ENCODE results near the gene BMPR1A. TPM values are rescaled to one million over a fixed set of nuclear protein-coding genes. Genes with fewer than 3 reads are reported as not detected.
"Not testable (repeated sequence)": the region's sequence is repeated elsewhere in the genome, so short reads cannot be mapped to it uniquely, and the experiment has no call there.

Gene BMPR1A
- total RNA-seq, 2 experiments from 2014 or later: 2.9 to 6.8 TPM

- H3K4me1 Mint-ChIP-seq (ENCODE audit: low read depth): no peaks in the 10 kb centered on the region
- CTCF ChIA-PET: no interaction called here
- no peak overlapping the region for H3K27ac Mint-ChIP-seq
- H3K4me3 Mint-ChIP-seq: no peak overlapping the region
- H3K9me3 Mint-ChIP-seq: no peaks in the 10 kb centered on the region
- intact Hi-C loops (cut with micrococcal nuclease): no loop called here
- DNase-seq: no peak
- no peaks in the 10 kb centered on the region for H3K27me3 Mint-ChIP-seq (ENCODE audit: low read depth)
- no peaks in the 10 kb centered on the region for H3K36me3 Mint-ChIP-seq (ENCODE audit: low read depth)
Observed at GRCh38 chr10:86863484-86863842, 107.0 kb downstream of the BMPR1A start.

DNA sequence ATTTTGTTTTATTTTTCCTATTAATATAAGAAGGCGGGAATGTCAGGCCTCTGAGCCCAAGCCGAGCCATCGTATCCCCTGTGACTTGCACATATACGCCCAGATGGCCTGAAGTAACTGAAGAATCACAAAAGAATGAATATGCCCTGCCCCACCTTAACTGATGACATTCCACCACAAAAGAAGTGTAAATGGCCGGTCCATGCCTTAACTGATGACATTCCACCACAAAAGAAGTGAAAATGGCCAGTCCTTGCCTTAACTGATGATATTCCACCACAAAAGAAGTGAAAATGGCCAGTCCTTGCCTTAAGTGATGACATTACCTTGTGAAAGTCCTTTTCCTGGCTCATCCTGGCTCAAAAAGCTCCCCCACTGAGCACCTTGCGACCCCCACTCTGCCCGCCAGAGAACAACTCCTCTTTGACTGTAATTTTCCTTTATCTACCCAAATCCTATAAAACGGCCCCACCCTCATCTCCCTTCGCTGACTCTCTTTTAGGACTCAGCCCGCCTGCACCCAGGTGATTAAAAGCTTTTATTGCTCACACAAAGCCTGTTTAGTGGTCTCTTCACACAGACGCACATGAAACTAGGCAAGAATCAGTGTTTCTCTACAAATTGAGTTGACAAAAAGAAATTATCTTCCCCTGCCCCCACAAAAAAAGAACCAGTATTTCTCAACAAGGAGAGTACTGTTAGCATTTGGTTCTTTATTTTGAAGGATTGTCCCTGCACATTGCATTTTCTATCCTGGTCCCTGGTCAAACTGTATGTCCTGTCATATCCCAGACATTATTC lies 108.8 kb downstream of the BMPR1A start:
- CTCF ChIA-PET: interaction anchor here (0.6 kb wide), 2 partner anchors 74 to 109 kb away, joined by 3 to 4 read pairs; no protein-coding TSS in a partner anchor

DNA sequence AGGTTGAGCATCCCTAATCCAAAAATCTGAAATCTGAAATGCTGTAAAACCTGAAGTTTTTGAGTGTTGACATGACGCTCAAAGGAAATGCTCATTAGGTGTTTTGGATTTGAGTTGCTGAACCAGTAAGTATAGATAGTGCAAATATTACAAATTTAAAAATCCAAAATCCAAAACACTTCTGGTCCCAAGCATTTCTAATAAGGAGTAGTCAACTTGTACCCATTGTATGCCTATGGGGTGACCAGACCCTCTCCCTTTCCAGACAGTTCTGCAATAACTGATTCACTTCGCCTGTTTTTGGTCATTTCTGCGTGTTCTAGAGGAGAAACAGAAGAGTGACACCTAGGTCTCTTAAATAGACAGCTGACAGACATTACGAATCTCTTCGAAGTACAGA lies 110.7 kb downstream of the BMPR1A start:
- intact Hi-C loops (cut with micrococcal nuclease): no loop called here
- Mint-ChIP-seq H3K9me3 (no peaks in the 10 kb centered on the region), H3K36me3 (ENCODE audit: low read depth) (no peaks in the 10 kb centered on the region), H3K27ac (no peak overlapping the region), H3K27me3 (ENCODE audit: low read depth) (no peaks in the 10 kb centered on the region), H3K4me1 (ENCODE audit: low read depth) (no peaks in the 10 kb centered on the region), H3K4me3 (no peak overlapping the region)
- DNase-seq: no peak
- CTCF ChIA-PET: no interaction called here

More for the DNA sequence above, 108.8 kb downstream of the BMPR1A start:
- H3K27me3 Mint-ChIP-seq (ENCODE audit: low read depth); DNase-seq; H3K9me3 Mint-ChIP-seq; H3K4me1 Mint-ChIP-seq (ENCODE audit: low read depth); H3K36me3 Mint-ChIP-seq (ENCODE audit: low read depth); H3K4me3 Mint-ChIP-seq; intact Hi-C loops (cut with micrococcal nuclease); H3K27ac Mint-ChIP-seq: not testable (repeated sequence)

GRCh38 chr10:86868353-86868752 lies 111.9 kb downstream of the BMPR1A start:
- no peak overlapping the region for H3K4me3 Mint-ChIP-seq

GRCh38 chr10:86870679-86871078 lies 114.3 kb downstream of the BMPR1A start:
- H3K36me3 Mint-ChIP-seq (ENCODE audit: low read depth): no peaks in the 10 kb centered on the region
- no peaks in the 10 kb centered on the region for H3K4me1 Mint-ChIP-seq (ENCODE audit: low read depth)
- no peak overlapping the region for H3K27ac Mint-ChIP-seq
- no peaks in the 10 kb centered on the region for H3K27me3 Mint-ChIP-seq (ENCODE audit: low read depth)
- no peaks in the 10 kb centered on the region for H3K9me3 Mint-ChIP-seq
- intact Hi-C loops (cut with micrococcal nuclease): no loop called here
- no peak overlapping the region for H3K4me3 Mint-ChIP-seq
- DNase-seq: no peak
- CTCF ChIA-PET: no interaction called here

More at GRCh38 chr10:86868353-86868752, 111.9 kb downstream of the BMPR1A start:
- intact Hi-C loops (cut with micrococcal nuclease): no loop called here
- Mint-ChIP-seq H3K36me3 (ENCODE audit: low read depth) (no peaks in the 10 kb centered on the region), H3K4me1 (ENCODE audit: low read depth) (no peaks in the 10 kb centered on the region), H3K27ac (no peak overlapping the region), H3K9me3 (no peaks in the 10 kb centered on the region), H3K27me3 (ENCODE audit: low read depth) (no peaks in the 10 kb centered on the region)
- no peak for DNase-seq
- CTCF ChIA-PET: no interaction called here

GRCh38 chr10:86871563-86872183 lies 115.3 kb downstream of the BMPR1A start:
- no peak for DNase-seq
- intact Hi-C loops (cut with micrococcal nuclease): no loop called here
- CTCF ChIA-PET: no interaction called here
- H3K4me1 Mint-ChIP-seq (ENCODE audit: low read depth): no peaks in the 10 kb centered on the region
- no peaks in the 10 kb centered on the region for H3K36me3 Mint-ChIP-seq (ENCODE audit: low read depth)
- H3K4me3 Mint-ChIP-seq: no peak overlapping the region
- H3K27ac Mint-ChIP-seq: no peak overlapping the region
- H3K27me3 Mint-ChIP-seq (ENCODE audit: low read depth): no peaks in the 10 kb centered on the region
- no peaks in the 10 kb centered on the region for H3K9me3 Mint-ChIP-seq

DNA sequence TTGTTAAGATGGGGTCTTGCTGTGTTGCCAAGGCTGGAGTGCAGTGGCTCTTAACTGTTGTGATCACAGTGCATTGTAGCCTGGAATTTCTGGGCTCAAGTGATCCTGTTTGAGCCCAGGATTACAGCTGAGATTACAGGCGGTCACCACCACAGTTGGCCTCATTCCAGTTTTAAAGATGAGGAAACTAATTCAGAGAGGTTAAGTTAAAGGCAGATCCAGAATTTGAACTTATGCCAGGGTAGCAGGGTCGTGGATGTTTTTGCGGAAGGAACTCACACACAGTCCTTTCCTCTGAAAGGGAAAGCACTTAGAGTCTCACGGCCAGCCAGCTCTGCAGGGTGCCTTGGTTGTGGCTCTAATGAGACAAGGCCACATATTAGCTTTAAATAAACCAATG lies 116.3 kb downstream of the BMPR1A start:
- Mint-ChIP-seq H3K4me1 (ENCODE audit: low read depth) (no peaks in the 10 kb centered on the region), H3K9me3 (no peaks in the 10 kb centered on the region), H3K4me3 (no peak overlapping the region), H3K36me3 (ENCODE audit: low read depth) (no peaks in the 10 kb centered on the region), H3K27ac (no peak overlapping the region), H3K27me3 (ENCODE audit: low read depth) (no peaks in the 10 kb centered on the region)
- DNase-seq: no peak
- intact Hi-C loops (cut with micrococcal nuclease): no loop called here
- CTCF ChIA-PET: no interaction called here

GRCh38 chr10:86876748-86877147 lies 120.3 kb downstream of the BMPR1A start:
- CTCF ChIA-PET: no interaction called here
- H3K9me3 Mint-ChIP-seq: no peaks in the 10 kb centered on the region
- no peaks in the 10 kb centered on the region for H3K36me3 Mint-ChIP-seq (ENCODE audit: low read depth)
- no peaks in the 10 kb centered on the region for H3K4me1 Mint-ChIP-seq (ENCODE audit: low read depth)
- no peak for DNase-seq
- H3K27me3 Mint-ChIP-seq (ENCODE audit: low read depth): no peaks in the 10 kb centered on the region
- H3K4me3 Mint-ChIP-seq: no peak overlapping the region
- intact Hi-C loops (cut with micrococcal nuclease): no loop called here
- no peak overlapping the region for H3K27ac Mint-ChIP-seq

DNA sequence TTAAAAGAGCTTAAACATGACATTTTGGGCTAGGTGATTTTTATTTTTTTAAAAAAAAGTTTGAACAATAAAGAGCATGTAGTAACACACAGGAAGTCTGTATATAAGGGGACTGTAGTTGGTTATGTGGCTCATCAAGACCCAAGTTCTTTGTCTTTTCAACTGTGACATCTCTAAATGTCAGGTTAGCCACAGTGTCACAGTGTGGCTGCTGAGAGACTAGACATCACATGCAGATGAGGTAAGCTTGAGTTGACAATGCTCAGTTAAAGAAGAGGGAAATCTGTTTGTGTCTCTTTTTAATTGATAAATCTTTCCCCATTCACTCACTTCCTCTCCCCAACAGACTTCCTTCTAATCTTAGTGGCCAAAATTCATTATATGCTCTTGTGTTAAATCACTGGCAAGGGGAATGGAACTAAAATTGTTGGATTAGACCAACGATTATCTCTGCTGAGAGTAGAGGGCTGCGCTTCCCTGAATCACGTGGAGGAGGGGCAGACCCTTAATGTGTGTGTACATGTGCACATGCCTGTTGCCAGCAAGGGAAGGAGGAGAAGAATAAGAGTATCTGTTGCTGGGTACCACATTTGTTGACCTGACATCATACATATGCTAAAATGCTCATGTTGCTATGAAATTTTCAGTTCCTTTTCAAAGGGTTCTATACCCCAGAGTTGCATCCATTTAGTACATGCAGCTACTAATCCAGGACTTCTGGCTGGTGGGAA lies 122.7 kb downstream of the BMPR1A start:
- Mint-ChIP-seq H3K4me1 (ENCODE audit: low read depth) (no peaks in the 10 kb centered on the region), H3K4me3 (no peak overlapping the region), H3K27me3 (ENCODE audit: low read depth) (no peaks in the 10 kb centered on the region), H3K9me3 (no peaks in the 10 kb centered on the region), H3K36me3 (ENCODE audit: low read depth) (no peaks in the 10 kb centered on the region), H3K27ac (no peak overlapping the region)
- DNase-seq: no peak
- CTCF ChIA-PET: no interaction called here
- intact Hi-C loops (cut with micrococcal nuclease): no loop called here

DNA sequence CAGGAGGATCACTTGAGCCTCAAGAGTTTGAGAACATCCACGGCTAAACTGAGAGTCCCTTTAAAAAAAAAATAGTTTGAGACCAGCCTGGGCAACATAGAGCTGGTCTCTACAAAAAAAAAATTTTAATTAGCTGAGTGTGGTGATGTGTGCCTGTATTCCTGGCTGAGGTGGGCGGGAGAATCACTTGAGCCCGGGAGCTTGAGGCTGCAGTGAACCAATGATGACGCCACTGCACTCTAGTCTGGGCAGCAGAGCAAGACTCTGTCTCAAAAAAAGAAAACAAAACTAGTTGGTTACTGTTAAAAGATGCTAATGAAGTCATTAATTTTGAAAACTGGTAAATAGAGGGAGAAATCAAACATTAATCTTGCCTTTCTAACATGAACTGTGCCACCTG lies 124.6 kb downstream of the BMPR1A start:
- CTCF ChIA-PET: no interaction called here
- intact Hi-C loops (cut with micrococcal nuclease): no loop called here
- no peak overlapping the region for H3K27ac Mint-ChIP-seq

DNA sequence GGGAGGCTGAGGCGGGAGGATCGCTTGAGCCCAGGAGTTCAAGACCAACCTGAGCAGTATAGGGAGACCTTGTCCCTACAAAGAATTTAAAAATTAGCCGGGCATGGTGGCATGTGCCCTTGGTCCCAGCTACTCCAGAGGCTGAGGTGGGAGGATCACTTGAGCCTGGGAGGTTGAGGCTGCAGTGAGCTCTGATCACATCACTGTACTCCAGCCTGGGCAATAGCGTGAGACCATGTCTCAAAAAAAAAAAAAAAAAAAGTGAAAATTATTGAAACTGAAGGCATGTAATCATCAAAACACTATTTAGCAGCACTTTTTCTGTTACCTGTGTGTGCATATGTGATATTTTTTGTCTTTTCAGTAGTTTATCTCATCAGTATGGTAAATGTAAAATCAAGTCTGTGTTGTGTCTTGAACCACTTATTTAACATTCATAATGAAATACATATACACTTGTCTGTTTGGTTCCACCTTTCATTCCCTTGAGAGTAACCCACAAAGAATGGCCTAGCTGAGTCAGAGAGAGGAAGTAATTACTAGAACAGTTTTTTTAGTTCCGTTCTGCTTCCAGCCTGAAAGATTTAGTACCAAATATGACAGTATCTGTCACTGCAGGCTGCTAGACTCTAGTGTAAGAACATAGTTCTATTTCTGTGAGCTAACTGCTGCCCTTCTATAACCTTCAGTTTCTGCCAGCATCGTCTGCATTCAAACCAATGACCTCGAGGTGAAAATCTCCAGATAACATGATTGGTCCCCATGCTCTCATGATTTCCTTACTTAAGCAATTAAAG lies 132.4 kb downstream of the BMPR1A start:
- H3K9me3 Mint-ChIP-seq: no peaks in the 10 kb centered on the region
- no peaks in the 10 kb centered on the region for H3K36me3 Mint-ChIP-seq (ENCODE audit: low read depth)
- CTCF ChIA-PET: interaction anchor here (0.6 kb wide), 1 partner anchor 11 kb away, joined by 3 read pairs; no protein-coding TSS in a partner anchor
- intact Hi-C loops (cut with micrococcal nuclease): loop anchor here (1.0 to 2.0 kb wide), 2 partner anchors 130 to 177 kb away; no protein-coding TSS in a partner anchor
- no peak overlapping the region for H3K4me3 Mint-ChIP-seq
- H3K27me3 Mint-ChIP-seq (ENCODE audit: low read depth): no peaks in the 10 kb centered on the region
- H3K27ac Mint-ChIP-seq: no peak overlapping the region
- peak; percentile 8 for DNase-seq
- peaks cover 6% of the 10 kb centered on the region for H3K4me1 Mint-ChIP-seq (ENCODE audit: low read depth)

More for the DNA sequence above, 124.6 kb downstream of the BMPR1A start:
- Mint-ChIP-seq H3K9me3 (no peaks in the 10 kb centered on the region), H3K4me3 (no peak overlapping the region), H3K4me1 (ENCODE audit: low read depth) (no peaks in the 10 kb centered on the region), H3K27me3 (ENCODE audit: low read depth) (no peaks in the 10 kb centered on the region), H3K36me3 (ENCODE audit: low read depth) (no peaks in the 10 kb centered on the region)
- DNase-seq: no peak

DNA sequence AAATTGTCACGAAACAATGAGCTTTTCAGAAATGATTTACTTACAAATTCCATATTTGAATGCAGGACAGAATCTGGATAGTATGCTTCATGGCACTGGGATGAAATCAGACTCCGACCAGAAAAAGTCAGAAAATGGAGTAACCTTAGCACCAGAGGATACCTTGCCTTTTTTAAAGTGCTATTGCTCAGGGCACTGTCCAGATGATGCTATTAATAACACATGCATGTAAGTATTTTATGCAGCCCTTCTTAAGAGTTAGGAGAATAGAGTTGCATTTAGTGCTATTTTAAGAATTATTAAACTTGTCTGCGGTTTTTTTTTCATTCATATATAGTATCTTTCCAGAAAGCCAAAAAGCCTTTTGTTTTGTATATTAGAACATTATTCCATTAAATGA lies 133.6 kb downstream of the BMPR1A start:
- Mint-ChIP-seq H3K36me3 (ENCODE audit: low read depth) (no peaks in the 10 kb centered on the region), H3K27me3 (ENCODE audit: low read depth) (no peaks in the 10 kb centered on the region)
- intact Hi-C loops (cut with micrococcal nuclease): loop anchor here (1.0 to 2.0 kb wide), 2 partner anchors 131 to 179 kb away; no protein-coding TSS in a partner anchor

More for the DNA sequence above, 133.6 kb downstream of the BMPR1A start:
- no peak overlapping the region for H3K27ac Mint-ChIP-seq
- no peak for DNase-seq
- no peaks in the 10 kb centered on the region for H3K9me3 Mint-ChIP-seq
- CTCF ChIA-PET: no interaction called here
- peaks cover 6% of the 10 kb centered on the region for H3K4me1 Mint-ChIP-seq (ENCODE audit: low read depth)
- no peak overlapping the region for H3K4me3 Mint-ChIP-seq
